NCI-H526 treated with DMSO at 0.1 percent for 48 hours (cell line): ENCODE data around the gene RFX6.
"Not testable (repeated sequence)": the region's sequence is repeated elsewhere in the genome, so short reads cannot be mapped to it uniquely, and the experiment has no call there.

ENCODE experiments used
- DNase-seq: peaks from one replicate; lab custom pipeline; 2025; lab: John Stamatoyannopoulos, UW

The RFX6 gene, protein sequence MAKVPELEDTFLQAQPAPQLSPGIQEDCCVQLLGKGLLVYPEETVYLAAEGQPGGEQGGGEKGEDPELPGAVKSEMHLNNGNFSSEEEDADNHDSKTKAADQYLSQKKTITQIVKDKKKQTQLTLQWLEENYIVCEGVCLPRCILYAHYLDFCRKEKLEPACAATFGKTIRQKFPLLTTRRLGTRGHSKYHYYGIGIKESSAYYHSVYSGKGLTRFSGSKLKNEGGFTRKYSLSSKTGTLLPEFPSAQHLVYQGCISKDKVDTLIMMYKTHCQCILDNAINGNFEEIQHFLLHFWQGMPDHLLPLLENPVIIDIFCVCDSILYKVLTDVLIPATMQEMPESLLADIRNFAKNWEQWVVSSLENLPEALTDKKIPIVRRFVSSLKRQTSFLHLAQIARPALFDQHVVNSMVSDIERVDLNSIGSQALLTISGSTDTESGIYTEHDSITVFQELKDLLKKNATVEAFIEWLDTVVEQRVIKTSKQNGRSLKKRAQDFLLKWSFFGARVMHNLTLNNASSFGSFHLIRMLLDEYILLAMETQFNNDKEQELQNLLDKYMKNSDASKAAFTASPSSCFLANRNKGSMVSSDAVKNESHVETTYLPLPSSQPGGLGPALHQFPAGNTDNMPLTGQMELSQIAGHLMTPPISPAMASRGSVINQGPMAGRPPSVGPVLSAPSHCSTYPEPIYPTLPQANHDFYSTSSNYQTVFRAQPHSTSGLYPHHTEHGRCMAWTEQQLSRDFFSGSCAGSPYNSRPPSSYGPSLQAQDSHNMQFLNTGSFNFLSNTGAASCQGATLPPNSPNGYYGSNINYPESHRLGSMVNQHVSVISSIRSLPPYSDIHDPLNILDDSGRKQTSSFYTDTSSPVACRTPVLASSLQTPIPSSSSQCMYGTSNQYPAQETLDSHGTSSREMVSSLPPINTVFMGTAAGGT

GRCh38 chr6:116876635-116877611 lies at the start of gene RFX6:
TSS of gene RFX6 (plus strand) at chr6:116877242. CDS start at chr6:116877276, 34 bp downstream.
- peak; percentile 23 for DNase-seq

- no peak for DNase-seq
These were observed 49.3 kb upstream of the RFX6 start for GRCh38 chr6:116827561-116828240.

DNA sequence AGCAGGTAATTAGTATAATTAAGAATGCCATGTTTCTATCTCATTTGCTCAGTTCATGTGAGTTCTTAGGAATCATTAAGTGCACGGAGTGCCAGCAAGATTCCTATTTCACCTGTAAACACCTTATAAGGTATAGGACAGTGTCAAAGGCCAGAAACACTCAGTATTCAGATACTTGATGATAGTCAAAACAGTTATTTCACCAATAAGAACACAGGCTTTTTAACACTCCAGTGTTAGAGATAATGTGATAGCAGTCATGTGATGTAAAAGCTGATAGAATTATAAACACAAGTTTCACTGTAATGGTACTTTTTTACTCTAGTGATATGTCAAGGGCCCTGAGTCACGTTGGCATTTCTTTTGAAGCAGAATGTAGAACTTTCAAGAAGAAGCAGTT lies 48.1 kb upstream of the RFX6 start, which contains the start of gene GPRC6A:
TSS of gene GPRC6A (minus strand) at position 101 of the 400 bp plus-strand sequence. CDS start at position 31, 70 bp downstream.
- DNase-seq: no peak

DNA sequence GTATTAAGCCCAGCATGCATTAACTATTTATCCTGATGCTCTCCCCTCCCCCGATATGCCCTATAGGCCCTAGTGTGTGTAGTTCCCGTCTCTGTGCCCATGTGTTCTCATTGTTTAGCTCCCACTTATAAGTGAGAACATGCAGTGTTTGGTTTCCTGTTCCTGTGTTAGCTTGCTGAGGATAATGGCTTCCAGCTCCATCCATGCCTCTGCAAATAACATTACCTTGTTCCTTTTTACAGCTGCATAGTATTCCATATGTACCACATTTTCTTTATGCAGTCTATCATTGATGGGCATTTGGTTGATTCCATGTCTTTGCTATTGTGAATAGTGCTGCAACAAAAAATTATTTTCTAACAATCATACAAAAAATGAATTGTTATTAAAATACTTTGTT lies 42.5 kb upstream of the RFX6 start:
- not testable (repeated sequence) for DNase-seq

DNA sequence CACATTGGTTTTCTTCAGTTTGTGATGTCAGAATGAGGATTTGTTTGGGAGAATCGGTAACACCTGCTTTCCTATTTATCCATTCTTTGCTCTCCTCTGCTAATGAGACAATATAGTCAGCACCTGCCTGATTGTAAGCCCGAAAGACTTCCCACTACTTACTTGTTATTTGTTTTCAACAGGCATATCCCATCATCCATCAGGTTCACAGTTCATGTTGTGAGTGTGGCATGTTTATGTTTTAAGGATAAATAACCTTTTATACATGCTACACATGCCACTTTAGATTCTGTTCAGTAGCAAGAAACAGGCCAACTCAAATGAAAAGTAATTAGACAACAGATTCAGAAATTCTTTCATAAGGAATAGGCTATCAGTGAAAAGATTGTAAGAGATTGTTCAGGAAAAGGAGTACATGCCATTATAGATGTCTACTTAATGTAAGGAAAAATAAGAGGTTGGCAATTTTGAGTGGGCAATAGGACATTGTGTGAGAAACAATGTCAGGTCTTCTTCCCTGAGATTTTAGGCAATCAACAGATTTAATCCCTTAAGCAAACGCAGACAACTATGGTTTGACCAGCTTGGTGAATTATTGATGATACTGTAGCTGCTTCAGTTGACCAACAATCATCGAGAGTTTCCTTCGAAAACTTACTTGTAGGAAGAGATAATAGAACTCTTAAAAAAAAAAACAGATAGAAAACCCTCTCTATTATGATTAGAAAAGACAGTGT lies 40.3 kb upstream of the RFX6 start:
- no peak for DNase-seq

DNA sequence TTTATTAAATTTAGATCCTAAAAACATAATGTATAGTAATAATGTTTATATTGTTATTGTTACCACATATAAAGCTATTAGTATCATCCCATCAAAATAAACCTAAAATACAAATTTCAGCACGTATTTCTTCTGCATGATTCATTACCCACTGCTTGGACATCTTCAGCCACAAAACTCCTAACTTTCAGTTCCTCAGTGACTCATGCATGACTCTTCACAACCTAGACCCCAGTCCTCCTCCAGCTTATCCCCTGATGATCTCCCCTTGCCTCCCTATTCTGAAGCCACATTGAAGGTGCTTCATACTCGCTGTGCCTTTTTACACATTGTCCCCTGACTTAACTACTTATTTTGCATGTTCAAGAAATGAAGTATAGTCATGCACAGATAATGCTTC lies 37.0 kb upstream of the RFX6 start:
- DNase-seq: no peak

DNA sequence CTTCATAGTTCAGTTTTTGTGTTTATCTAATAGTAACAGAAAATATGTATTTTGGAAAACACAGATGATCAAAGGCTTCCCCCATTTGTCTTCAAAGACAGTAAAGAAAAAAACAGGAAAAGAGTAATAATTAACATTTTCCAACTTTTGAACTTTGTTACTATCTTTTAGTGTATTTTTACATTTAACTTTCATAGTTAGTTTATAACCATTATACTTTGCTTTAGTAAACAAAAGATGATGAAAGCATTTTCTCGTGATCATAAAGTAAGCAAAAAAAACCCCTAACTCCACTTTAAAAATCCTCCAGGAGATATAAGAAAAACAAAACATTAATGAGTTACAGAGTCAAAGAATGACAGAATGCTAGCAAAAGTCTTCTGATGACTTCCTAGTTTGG lies 34.6 kb upstream of the RFX6 start:
- no peak for DNase-seq

GRCh38 chr6:116847227-116847626 lies 29.8 kb upstream of the RFX6 start:
- peak; percentile 25 for DNase-seq

- DNase-seq: no peak
These were observed 19.0 kb upstream of the RFX6 start for GRCh38 chr6:116858060-116858459.

GRCh38 chr6:116859264-116859663 lies 17.8 kb upstream of the RFX6 start:
- DNase-seq: no peak

- no peak for DNase-seq
These were observed 10.7 kb upstream of the RFX6 start for GRCh38 chr6:116866281-116866871.

GRCh38 chr6:116872771-116873170 lies 4.3 kb upstream of the RFX6 start:
- DNase-seq: no peak

- no peak for DNase-seq
These were observed 935 bp upstream of the RFX6 start for GRCh38 chr6:116876107-116876506.

DNA sequence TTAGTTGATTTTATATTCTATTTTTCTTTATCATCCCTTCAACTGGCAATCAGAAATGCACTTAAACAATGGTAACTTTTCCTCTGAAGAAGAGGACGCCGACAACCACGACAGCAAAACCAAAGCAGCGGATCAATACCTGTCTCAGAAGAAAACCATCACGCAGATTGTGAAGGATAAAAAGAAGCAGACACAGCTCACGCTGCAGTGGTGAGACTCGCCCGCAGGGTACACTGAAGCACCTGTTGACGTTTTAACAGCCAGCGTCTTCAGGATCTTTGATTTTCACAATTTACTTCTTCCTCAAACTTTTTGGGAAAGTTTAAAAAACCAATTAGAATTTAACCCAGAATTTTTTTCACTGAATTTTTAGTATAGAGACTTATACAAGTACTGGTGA lies 701 bp downstream of the RFX6 start:
- DNase-seq: no peak

DNA sequence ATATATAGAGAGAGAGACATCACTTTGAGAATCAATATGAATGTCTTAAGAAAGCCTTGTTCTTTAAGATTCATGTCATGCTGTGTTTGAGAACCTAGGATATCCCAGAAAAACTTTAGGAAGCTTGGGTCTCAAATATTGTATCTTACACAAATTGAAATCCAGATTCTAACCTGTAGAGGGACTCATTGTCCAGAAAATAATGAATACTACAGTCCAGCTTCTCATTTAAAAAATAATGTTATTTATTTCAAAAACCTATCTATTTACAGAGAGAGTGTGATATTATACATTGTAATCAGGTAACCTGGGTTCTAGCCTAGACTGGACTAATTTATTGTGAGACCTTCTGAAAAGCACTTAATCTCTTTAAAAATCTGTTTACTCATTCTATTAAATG lies 4.2 kb downstream of the RFX6 start:
- no peak for DNase-seq

DNA sequence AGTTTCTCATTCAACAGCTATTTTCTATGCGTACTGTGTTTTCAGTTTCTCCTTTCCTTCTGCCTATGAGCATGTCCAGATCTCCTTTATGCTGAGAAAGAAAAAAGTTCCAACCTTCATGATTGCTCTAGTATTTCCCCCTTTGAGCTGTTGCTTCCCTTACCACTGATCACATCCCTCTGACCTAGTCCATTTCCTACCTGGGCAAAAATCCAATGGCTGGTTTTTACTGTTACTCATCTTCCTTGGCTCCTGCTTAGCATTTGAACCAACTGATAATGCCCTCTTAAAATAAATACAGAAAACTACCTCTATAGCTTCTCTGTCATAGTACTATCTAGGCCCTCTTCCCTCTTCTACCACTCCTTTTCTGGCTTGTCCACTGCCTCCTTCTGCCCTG lies 6.0 kb downstream of the RFX6 start:
- DNase-seq: no peak

- DNase-seq: no peak
These were observed 7.5 kb downstream of the RFX6 start for GRCh38 chr6:116884530-116884929.

GRCh38 chr6:116887168-116887567 lies 10.1 kb downstream of the RFX6 start:
- no peak for DNase-seq

DNA sequence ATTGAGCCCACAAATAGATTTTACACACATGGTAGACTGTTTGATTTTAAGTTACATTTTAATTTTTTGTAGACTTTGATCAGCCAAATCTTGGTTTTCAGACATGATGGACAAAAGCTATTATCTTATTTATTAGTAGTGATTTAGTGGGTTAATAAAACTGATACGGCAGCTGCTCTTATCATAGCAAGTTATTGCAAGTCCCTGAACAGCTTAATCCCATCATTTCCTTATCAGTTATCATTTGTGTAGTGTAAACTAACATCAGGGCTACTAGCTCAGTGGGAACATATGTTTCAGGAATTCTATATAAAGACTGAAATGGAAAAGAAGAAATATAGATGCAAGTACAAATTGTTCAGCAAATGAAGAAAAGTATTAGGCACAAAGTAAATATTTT lies 10.9 kb downstream of the RFX6 start:
- no peak for DNase-seq
